HG02943 (cell line): ENCODE data around the gene THOC6.

Experiments used
- ATAC-seq: cut with Tn5 transposase; IDR thresholded peaks from one replicate; pipeline ENCODE4 v1.9.1; 2021; ENCODE audit warnings: mild to moderate bottlenecking, low read depth, moderate library complexity; ENCODE audit not compliant: unreplicated experiment

Gene THOC6

GRCh38 chr16:3023669-3024478, at the start of gene THOC6, which contains the start of gene HCFC1R1:
TSS of gene THOC6 (plus strand) at chr16:3024035. CDS start at chr16:3024327, 292 bp downstream.
TSS of gene HCFC1R1 (minus strand) at chr16:3023942. CDS start at chr16:3023941, 1 bp downstream.
- peak; percentile 70 for ATAC-seq

- no peak for ATAC-seq
Measured at GRCh38 chr16:2974319-2975056, 49.3 kb upstream of the THOC6 start.

GRCh38 chr16:2975161-2975795, 48.6 kb upstream of the THOC6 start:
- no peak for ATAC-seq

GRCh38 chr16:2976201-2976600, 47.6 kb upstream of the THOC6 start:
- no peak for ATAC-seq

- no peak for ATAC-seq
Measured at GRCh38 chr16:2976673-2977072, 47.2 kb upstream of the THOC6 start.

- no peak for ATAC-seq
Measured at GRCh38 chr16:2977440-2977839, 46.4 kb upstream of the THOC6 start.

DNA sequence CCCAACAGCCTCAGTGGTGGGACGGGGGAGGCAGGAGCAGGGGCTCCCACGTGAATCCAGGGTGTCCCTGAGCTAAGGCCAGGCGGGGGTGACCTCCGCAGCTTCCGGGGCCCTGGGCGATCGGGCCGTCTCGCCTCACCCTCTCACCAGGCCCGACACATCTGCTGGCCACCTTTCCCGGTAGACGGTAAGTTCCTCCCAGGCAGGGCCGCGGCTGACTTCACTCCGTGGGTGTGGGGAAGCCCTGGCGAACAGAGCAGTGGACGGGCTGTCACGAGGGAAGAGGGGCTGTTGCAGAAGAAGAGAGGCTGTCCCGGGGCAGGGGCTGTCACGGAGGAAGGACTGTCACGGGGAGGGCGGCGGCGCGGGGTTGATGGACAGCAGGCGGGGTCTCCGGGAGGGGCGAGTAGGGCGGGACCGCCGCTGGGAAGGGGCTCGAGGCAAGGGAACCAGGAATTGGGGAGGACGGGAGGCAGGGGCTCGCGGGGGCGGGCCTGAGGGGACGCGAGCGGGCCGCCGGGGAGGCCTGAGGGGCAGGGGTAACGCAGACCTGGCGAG, 44.1 kb upstream of the THOC6 start:
- ATAC-seq: no peak

DNA sequence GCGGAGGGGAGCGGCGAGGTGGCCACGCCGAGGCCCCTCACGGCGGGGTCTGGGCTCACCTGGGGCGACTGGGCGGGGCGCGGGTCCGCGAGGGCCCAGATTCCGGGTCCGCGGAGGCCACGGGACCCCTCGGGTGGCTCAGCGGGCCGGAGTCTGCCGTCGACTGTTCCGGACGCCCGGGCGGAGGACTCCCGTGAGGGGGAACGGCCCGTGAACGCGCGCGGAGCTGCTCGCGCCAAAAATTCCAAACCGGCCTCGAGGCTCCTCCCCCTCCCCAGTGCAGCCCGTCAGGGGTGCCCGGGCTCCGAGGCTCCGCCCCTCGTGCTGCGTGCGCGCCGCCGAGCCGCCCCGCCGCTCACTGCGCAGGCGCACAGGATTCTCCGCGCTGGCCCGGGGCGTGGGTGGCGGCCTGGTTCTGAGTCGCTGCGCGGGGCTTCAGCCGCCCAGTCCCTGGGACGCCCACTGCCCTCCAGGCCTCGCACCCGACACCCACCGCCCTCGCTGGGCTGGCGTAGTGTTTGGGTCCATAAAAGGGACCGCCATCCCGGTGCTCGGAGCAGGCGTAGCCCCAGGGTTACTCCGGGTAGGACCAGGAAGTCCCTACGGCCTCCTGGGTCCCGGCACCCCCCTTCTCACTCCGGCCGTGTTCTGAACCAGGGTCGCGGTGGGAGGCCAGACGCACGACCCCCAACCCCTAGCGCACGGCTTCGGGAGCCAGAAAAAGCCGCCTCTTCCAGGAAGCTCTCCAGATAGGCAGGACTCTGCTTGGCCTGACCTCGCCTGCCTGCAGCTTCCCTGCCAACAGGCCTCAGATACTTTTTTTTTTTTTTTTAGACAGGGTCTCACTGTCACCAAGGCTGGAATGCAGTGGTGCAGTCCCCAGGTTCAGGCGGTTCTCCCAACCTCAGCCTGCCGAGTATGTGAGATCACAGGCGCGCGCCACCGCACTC, 43.3 kb upstream of the THOC6 start, which contains the start of gene PKMYT1:
PKMYT1 (minus strand) TSS at position 220 of the 950 bp plus-strand sequence. CDS start 789 bp downstream, outside the sequence.
- ATAC-seq: peak; percentile 76

GRCh38 chr16:2981177-2981898, 42.5 kb upstream of the THOC6 start:
- no peak for ATAC-seq

DNA sequence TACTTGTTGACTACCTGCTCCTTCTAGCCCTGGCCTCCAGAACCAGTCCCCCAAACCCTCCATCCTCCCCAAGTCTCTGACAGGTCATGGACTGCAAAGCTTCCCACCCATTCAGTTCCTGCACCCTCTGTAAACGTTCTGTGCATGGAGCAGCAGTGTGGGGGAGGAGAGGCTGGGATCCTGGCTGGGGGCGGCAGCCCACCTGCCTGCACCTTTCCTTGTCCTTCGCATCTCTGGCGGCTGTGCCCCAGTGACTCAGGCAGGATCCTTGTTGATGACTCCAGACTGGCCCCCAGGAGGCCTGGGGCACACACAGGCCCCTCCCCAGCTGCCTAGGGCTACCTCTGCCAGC, 42.0 kb upstream of the THOC6 start:
- no peak for ATAC-seq

- ATAC-seq: no peak
Measured at GRCh38 chr16:2982402-2982801, 41.4 kb upstream of the THOC6 start.

GRCh38 chr16:2983706-2984136, 40.1 kb upstream of the THOC6 start:
- no peak for ATAC-seq

DNA sequence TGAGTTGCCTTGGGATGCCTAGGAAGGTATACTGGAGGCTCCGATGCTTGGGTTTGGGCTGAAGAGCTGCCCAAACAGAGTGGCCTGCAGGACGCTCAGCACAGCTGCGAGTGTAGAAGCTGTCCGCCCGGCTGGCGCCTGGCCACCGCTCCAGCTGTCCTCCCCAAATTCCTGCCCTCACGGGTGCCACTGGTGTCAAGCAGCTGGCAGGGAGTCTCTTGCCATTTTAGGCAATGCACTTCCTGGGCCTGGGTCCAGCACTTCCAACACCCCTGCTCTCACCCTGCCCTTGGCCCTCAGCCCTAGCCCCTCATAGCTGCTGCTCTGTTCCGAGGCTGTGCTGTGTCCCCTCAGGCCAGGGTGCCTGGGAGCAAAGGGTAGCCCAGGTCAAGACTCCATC, 38.4 kb upstream of the THOC6 start:
- ATAC-seq: no peak

GRCh38 chr16:2985893-2986355, 37.9 kb upstream of the THOC6 start:
- no peak for ATAC-seq

- no peak for ATAC-seq
Measured at GRCh38 chr16:2986623-2987188, 37.1 kb upstream of the THOC6 start.

DNA sequence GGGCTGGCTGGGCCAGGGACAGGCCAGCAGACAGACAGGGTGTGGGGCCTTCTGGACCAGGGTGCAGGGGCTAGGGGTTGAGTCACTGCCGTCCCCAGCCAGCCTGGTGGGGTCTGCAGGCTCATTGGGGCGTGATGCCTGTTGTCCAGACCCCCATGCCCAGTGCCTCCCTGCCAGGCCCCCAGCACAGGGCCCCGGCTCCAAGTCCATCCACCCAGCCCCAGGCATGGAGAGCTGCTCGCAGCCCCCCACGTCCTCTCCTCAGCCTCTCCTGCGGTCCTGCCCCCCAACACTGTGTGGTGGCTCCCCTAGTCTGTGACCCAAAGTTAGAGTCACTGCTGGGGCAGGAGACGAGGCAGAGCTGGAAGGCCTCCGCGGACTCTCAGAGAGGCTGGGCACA, 36.5 kb upstream of the THOC6 start:
- no peak for ATAC-seq

- no peak for ATAC-seq
Measured at GRCh38 chr16:2987833-2988232, 36.0 kb upstream of the THOC6 start.

- ATAC-seq: no peak
Measured at GRCh38 chr16:2988590-2989099, 35.2 kb upstream of the THOC6 start.
